NCI-H2196 treated with DMSO at 0.1 percent for 48 hours (cell line): ENCODE data around the gene PBX1.

Experiments
- DNase-seq: peaks from one replicate; lab custom pipeline; 2025; ENCODE audit not compliant: unreplicated experiment; lab: John Stamatoyannopoulos, UW

PBX1 gene

GRCh38 chr1:164802529-164803282, 243.7 kb downstream of the PBX1 start:
- DNase-seq = no peak

- no peak for DNase-seq
Observed at GRCh38 chr1:164803366-164803765, 244.4 kb downstream of the PBX1 start.

GRCh38 chr1:164804366-164804765, 245.4 kb downstream of the PBX1 start:
- no peak for DNase-seq

GRCh38 chr1:164805399-164805798, 246.4 kb downstream of the PBX1 start:
- no peak for DNase-seq

DNA sequence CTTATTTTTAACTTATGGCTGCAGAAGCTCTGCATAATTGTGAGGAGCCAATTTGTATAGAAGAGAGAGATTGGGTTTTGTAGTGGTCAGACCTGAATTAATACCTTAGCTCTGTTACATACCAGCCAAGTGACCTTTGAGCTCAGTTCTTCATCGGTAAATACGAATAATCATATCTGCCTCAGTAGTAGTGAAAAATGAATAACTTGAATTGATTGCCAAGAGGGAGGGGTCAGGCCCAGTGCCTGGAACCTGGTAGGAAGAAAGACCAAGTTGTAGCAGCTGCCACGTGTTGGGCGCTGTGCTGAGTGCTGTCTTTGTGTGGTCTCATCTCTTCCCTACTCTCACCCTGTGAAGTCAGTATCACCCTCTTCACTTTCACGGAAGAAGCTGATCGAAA, 247.5 kb downstream of the PBX1 start:
- no peak for DNase-seq

- DNase-seq = no peak
Observed at GRCh38 chr1:164813776-164814175, 254.8 kb downstream of the PBX1 start.

DNA sequence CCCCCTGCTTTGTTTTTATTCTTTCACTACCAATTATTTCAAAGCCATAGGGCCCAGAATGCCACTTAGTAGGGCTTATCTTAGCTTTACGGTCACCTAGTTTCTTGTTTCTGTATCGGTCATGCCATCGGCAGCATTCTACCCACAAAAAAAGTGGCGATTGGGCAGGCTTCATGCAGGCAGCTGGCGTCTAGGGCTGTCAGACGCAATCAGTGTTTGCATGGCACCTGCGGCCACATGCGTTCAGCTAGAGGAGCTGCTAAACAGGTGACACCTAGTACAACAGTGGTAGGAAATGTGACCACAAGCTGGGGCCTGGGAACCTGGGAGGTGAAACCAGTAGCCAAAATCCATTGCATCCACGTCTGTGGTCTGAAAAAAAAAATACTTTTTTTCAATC, 262.7 kb downstream of the PBX1 start:
- DNase-seq = no peak

DNA sequence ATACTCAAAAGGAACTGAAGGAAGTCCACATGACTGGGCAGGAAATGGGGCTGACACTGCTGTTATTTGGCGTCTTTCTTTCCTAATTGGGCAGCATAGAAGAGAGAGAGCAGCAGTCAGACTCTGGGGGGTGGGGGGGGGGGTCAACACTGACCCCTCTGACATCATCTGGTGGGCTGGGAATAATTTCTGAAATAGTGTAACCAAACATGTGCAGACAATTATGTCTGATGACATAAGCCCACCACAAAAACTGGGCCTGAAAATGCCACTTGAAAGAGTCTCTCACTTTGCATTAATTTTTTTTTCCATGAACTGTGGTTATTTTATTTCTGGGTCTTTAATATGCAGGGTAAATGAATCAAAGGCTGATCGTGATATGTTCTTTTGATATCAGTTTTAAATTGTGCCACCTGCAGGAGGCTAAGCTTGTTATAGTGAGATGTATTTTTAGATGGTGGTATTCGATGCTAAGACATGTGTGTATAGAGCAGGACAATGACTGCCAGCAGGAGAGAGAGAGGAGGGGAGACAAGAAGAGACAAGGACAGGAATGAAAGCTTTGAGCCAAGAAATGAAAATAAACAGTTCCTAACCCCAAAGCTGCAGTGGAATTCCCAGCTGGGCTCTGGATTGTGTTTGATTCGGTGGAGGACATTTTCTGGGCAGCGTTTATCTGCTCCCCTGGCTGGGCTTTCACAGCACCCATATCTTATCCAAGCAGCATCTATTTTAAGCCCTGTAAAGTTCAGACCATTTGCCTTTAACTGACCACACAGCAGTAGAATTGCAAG, 264.7 kb downstream of the PBX1 start:
- DNase-seq = no peak

DNA sequence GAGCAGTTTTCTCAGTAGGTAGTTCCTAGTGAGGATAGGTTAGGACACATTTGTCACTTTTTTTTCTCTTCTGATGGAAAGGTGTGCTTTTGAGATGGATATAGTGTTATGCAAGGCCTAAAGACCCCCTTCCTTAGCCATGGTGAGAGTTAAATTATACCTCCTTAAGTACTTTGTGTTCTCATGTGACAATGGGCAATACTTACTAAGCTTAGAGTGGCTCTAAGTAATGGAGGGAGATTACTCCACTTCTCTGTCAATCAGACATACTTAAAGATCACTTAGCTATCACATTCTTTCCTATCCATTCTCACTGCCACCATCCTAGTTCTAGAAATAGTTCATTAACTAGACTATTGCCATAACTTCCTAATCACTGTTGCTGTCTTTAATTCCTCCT, 265.6 kb downstream of the PBX1 start:
- DNase-seq = no peak

GRCh38 chr1:164830628-164831027, 271.6 kb downstream of the PBX1 start:
- no peak for DNase-seq

DNA sequence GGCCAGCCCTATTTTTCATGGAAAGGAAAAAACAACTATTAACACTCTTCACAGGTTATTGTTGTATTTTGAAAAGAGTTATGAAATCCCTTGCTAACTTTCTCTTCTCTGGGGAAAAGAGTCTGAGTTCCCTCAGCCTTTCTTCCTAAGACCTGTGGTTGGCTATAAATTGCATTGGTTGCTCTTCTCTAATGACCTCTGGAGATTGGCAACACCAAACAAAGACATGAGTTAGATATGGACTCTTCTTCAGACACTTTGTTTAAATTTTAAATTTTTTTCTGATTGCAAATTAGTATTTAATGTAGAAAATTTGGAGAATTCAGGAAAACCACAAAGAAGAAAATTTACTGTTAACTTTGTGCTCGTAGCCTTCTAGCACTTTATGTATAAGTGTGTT, 275.7 kb downstream of the PBX1 start:
- DNase-seq = no peak

DNA sequence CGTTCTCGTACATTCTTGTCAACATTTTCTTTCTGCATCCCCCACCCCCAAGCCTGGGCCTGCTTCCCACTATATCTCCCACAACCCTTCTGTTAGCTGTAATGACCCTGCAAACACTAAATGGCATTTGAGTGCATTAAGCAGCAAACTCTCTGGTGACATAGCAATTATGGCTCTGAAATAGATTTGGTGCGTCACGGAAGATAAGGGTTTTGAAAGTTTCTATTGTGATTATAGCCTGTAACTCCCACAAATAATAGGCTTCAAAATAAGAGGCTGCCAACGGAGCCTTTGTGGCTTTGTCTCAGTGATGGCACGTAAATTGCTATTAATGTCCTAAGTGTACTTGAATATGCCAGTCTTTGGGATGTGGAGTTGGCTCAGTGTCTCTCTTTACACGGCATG, 277.6 kb downstream of the PBX1 start:
- DNase-seq = no peak

GRCh38 chr1:164838786-164839185, 279.8 kb downstream of the PBX1 start:
- no peak for DNase-seq

DNA sequence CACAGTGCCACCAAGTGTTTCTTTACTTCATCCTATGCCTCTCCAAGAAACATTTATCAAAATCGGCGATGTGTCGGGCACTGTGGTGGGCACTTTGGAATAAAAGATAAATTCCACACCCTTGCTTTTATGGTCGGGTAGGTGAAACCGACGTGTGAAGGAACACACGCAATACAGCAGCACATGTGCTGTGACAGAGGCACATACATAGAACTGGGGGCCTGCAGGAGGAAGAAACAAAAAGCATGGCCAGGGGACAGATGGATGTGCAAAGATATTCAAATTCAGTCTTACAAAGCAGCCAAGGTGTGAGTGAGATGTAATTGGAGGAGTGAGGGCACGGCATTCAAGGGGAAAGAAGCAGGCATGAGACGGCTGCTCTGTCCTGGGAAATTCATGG, 282.0 kb downstream of the PBX1 start:
- DNase-seq = no peak

DNA sequence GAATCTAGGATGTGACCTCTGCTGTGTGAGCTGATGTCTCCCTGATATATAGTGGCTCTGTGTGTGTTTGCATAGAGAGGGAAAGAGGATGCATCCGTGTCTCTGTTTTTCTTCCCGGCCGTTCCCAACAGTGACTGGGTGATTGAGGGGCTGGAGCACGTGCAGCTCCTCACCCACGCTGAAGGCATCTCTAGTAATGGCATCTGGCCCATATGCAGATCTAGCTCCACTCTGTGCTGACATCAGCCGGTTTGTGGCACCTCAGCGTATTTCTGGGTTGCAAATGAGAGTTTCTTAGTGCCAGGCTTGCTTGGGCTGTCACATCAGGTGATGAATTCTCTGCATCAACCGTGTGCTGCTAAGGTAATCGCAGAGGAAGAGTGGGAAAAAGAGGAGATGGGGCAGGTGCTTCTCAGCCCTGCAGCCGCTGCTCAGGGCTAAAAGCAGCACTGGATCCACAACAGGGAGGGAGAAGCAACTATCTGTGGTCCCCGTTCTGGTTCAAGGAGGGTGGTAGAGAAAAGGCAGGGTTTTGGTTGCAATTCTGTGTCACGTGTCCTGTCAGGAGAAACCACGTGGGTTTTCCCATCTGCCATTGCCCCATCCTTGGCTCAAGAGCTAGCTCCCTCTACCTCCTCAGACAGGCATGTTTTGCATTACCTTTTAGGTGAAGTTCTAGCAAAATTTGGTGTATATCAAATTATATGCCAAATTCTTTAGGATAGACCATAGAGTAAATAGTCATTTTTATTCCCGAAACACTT, 282.9 kb downstream of the PBX1 start:
- no peak for DNase-seq

GRCh38 chr1:164842870-164843269, 283.9 kb downstream of the PBX1 start:
- DNase-seq = no peak

GRCh38 chr1:164843743-164844500, 284.9 kb downstream of the PBX1 start:
- DNase-seq = no peak

DNA sequence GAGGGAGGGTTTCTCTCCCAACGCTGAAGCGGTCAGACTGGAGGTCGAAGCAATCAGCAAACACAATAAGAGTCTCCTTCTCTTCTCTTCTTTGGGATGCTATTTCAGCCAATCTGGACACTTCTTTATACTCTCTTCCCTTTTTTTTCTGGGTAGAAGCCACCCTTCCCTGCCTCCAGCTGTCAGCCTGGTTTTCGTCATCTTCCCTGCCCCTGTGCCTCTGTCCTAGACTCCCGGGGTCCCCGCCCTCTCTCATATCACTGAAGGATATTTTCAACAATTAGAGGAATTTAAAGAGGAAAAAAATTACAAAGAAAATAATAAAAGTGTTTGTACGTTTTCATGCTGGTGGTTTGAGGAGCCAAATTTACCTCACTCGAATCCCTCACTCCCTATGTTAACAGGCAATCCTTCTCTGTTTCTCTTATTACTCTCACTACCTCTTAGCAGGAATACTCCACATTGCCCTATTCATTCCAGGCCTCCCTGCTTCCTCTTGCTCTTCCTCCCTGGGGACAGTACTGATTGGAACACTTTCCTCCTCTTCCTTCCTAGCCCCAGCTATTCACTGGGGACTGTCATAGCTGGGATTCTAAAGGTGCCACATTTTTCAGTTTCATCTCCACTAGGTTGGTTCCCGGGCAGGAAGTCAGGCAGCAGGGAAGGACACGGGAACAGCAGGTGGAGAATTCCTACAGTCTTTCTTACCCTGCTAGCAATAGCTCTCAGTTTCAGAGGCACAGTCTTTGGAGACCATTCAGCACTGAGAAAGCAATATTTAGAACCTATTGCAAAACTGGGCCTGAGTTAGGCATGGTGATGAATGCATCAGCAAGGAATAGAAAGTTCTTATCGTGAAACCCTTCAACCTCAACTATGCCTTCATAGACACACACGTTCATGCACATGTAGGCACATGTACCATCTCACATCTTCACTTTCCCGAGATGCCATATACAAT, 288.0 kb downstream of the PBX1 start:
- DNase-seq = no peak

DNA sequence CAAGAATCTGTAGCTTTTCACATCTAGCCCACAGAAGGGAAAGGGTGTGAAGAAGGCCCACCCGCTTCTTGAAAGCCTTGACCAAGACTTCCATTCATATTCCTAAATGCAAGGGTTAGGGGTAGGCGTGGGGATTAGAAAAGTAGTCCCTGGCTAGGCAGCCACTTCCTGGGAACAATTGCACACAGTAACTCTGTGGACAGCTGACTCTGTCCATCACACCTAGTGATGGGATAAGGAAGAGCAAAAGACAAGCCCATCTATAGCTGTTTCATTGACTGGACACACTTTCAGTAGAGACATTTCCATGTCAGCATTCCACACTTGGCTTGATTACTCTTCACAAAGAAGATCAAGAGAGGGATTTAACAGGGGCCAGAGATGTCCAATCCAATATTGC, 294.2 kb downstream of the PBX1 start:
- DNase-seq = no peak
